T-helper 1 cell treated with Interleukin-12 subunit alpha and Interleukin-12 subunit beta and Interleukin-4 antibody, amounts not matched to agents 30 ng/mL and 1 ng/mL, for 36 hours (primary cell): ENCODE measurements around the gene TEAD1. TPM values are rescaled to one million over a fixed set of nuclear protein-coding genes. Genes with fewer than 3 reads are reported as not detected.

Source experiments
- intact Hi-C: fragments of 100-400 bp; cut with micrococcal nuclease; formaldehyde crosslinking; loops from one replicate; pipeline ENCODE4 v1.15.1; 2024
- total RNA-seq: library from RNA; stranded (reverse); gene quantifications from 2 replicates; pipeline ENCODE4 v1.2.3, GENCODE V29; 2022

Gene TEAD1
- total RNA-seq, 1 donor from 2014 or later: 0.25 TPM

GRCh38 chr11:12664385-12664784 is 9.8 kb upstream of the TEAD1 start:
- intact Hi-C loops: no loop called here

GRCh38 chr11:12666915-12667314 is 7.3 kb upstream of the TEAD1 start:
- intact Hi-C loops: no loop called here

GRCh38 chr11:12667646-12668045 is 6.6 kb upstream of the TEAD1 start:
- intact Hi-C loops: no loop called here

DNA sequence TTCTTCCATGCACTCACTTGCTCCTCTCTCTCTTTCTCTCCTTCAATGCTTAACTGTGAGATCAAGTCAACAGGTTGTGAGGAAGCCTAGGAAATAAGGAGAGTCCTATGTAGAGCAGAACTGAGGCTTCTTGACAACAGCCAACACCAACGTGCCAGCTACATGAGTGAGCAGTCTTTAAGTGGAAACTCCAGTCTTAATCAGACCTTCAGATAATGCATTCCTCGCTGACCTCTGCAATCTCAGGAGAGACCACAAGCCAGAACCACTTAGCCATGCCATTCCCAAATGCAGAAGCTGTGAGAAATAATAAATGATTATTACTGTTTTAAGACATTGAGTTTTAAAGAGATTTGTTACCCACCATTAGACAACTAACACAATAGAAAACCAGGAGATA is 6.1 kb upstream of the TEAD1 start:
- intact Hi-C loops: no loop called here

DNA sequence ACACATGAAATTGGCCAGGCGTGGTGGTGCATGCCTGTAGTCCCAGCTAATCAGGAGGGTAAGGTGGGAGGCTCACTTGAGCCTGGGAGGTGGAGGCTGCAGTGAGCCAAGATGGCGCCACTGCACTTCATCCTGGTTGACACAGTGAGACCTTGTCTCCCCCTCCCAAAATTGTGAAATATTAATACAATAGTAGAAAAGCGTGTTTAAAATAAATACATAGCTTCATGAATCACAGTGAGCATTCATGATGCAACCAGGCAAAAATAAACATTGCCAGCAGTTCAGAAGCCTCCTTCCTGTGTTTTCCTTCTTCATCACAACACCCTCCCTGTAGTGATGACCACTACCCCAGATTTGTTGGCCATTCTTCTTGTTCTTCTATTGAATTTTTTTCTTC is 4.3 kb upstream of the TEAD1 start:
- intact Hi-C loops: loop anchor here (5.0 to 10.0 kb wide), 4 partner anchors 147 to 825 kb away; partner anchors contain the start of genes BTBD10 and USP47

DNA sequence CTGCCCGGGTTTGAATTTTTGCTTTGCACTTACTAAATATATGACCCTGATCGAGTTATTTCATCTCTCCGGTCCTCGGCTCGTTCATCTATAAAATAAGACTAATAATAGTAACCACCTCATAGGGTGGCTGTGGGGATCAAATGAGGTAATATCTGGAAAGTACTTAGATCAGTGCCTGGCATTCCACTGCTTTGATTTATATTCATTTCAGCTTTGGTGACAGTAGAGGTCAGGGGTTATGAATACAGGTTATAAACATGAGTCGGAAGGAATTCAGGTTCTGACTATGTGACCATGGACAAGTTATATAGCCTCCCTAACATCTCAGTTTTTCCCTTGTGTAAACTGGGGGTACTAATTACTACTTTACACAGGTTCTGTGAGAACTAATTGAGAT is 2.9 kb upstream of the TEAD1 start:
- intact Hi-C loops: loop anchor here (5.0 to 10.0 kb wide), 4 partner anchors 146 to 827 kb away; partner anchors contain the start of genes BTBD10 and USP47

- intact Hi-C loops: loop anchor here (5.0 to 10.0 kb wide), 4 partner anchors 144 to 829 kb away; partner anchors contain the start of genes BTBD10 and USP47
These were observed 659 bp upstream of the TEAD1 start for GRCh38 chr11:12673601-12673923.

- intact Hi-C loops: loop anchor here (1.0 to 10.0 kb wide), 6 partner anchors 43 to 830 kb away; partner anchors contain the start of genes BTBD10 and USP47
These were observed 332 bp downstream of the TEAD1 start for GRCh38 chr11:12674571-12674935.

GRCh38 chr11:12674936-12675696 is 895 bp downstream of the TEAD1 start:
- intact Hi-C loops: loop anchor here (1.0 to 10.0 kb wide), 7 partner anchors 42 to 830 kb away; partner anchors contain the start of genes BMAL1, BTBD10 and USP47

GRCh38 chr11:12675951-12676711 is 1.9 kb downstream of the TEAD1 start:
- intact Hi-C loops: loop anchor here (2.0 to 10.0 kb wide), 4 partner anchors 213 to 831 kb away; partner anchors contain the start of genes BMAL1 and USP47

- intact Hi-C loops: loop anchor here (5.0 to 10.0 kb wide), 3 partner anchors 502 to 832 kb away; partner anchors contain the start of genes BMAL1 and USP47
These were observed 2.9 kb downstream of the TEAD1 start for GRCh38 chr11:12677131-12677530.

DNA sequence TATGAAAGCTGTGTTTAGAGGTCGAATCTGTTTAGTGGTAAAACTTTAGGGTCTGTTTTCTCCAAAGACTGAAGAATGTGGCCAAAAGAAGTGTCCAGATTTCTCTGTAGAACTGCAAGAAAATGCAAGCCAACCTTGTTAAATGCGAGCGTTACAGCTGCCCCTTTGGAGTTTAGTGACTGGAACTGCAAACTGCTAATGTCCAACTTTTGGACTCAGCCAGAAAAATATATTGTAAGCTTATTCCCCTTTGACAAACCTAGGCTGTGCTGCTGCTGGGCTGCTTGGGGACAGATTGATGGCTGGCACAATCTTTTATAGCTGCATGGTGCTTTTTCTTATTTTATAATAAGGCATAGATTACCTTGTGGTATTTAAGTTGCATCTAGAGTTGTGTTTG is 3.9 kb downstream of the TEAD1 start:
- intact Hi-C loops: loop anchor here (5.0 to 10.0 kb wide), 3 partner anchors 503 to 833 kb away; partner anchors contain the start of genes BMAL1 and USP47

- intact Hi-C loops: loop anchor here (5.0 to 10.0 kb wide), 3 partner anchors 504 to 834 kb away; partner anchors contain the start of genes BMAL1 and USP47
These were observed 4.8 kb downstream of the TEAD1 start for GRCh38 chr11:12678991-12679390.

DNA sequence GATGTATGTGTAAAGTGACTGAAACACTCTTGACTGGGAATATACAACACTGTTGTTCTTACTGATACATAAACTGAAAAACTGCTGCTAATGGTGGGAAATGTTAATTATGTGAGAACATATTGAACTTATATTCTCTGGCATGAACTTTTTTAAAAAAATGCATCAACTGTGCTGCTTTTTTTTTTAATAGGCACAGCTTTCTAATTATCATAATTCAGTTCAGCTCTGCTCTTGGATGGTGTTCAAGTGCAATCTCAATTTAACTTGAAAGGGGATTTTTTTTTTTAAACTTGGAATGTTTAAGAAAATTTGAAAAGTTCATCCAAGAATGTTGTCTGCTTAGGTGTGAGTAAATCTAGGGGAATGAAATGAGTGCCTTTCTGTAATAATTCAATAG is 5.2 kb downstream of the TEAD1 start:
- intact Hi-C loops: loop anchor here (5.0 to 10.0 kb wide), 3 partner anchors 505 to 835 kb away; partner anchors contain the start of genes BMAL1 and USP47

GRCh38 chr11:12680246-12680939 is 6.2 kb downstream of the TEAD1 start:
- intact Hi-C loops: no loop called here

GRCh38 chr11:12680940-12681258 is 6.7 kb downstream of the TEAD1 start:
- intact Hi-C loops: no loop called here

DNA sequence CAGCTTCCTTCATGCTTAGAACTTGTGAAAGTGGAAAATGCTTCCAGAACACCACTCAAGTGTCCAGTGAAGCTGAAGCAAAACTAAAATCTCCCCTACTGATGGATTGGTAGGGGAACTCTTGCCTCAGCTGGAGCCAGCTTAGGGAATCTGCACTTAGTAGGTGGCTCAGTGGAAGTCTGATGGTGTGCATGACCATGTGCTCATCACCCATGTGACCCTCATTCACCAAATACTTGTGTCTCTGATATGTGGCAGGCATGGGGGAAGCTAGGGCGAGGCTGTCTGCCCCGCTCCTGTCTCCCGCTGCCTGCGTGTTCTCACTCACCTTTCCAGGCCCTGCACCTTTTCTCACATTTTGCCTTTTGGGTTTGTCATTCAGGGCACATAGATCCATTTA is 7.2 kb downstream of the TEAD1 start:
- intact Hi-C loops: no loop called here

DNA sequence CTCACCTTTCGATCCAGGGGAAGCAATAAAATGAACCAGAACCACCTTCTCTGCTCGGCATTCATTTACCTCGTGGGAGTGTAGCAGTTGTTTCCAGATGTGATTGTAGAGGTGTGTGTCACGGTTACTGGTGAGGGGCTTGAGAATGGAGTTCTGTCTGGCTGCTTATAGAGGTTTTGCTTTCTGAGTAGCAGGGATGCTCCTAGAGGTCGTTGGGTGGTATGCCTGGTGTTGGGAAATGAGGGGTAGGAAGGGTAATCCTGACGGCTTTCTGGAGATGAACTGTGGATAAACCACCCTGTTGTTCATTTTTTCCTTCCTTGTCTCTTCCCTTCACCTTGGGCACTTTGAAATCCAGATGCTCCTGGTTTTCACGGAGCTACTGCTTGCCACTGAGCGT is 8.1 kb downstream of the TEAD1 start:
- intact Hi-C loops: no loop called here

GRCh38 chr11:12682737-12683500 is 8.7 kb downstream of the TEAD1 start:
- intact Hi-C loops: no loop called here

GRCh38 chr11:12683874-12684273 is 9.7 kb downstream of the TEAD1 start:
- intact Hi-C loops: no loop called here

DNA sequence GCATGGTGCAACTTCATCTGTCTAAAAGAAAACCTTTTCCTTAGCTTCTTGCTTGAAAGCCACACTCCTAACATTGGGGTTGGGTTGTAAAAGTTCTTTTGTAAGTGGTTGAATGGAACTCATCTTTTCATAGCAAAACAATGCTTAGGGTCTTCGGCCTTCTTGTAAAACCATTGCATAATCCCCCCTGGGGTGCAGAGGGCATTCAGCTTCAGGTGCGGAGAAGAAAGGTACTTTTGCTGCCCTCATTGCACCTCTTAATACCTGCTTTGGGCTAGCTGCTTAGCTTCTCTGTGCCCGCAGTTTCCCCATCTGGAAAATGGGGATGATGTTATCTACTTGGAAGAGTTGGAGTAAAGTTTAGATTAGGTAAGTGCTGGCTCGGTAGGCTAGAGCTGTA is 10.1 kb downstream of the TEAD1 start:
- intact Hi-C loops: no loop called here
